ENCODE results near the gene CCDC146. TPM values are rescaled to one million over a fixed set of nuclear protein-coding genes. Genes with fewer than 3 reads are reported as not detected.
A peak's percentile ranks its signal among the peaks of the same experiment; 100 is the strongest.

CCDC146 gene
- total and polyA plus RNA-seq, 3 experiments from 2014 or later = 1.2 to 5.6 (median 1.5) TPM

GRCh38 chr7:77247206-77247850 lies 124.9 kb downstream of the CCDC146 start:
- Mint-ChIP-seq H3K27me3 (no peaks in the 10 kb centered on the region), H3K36me3 (peaks cover 0 to 5% (median 1%) of the 10 kb centered on the region in 3 donors), H3K4me1 (no peaks in the 10 kb centered on the region), H3K9me3 (no peaks in the 10 kb centered on the region), H3K4me3 (no peak overlapping the region), H3K27ac (no peak overlapping the region)
- no peaks in the 10 kb centered on the region for H3K9me3 ChIP-seq (ENCODE audit: low read length)
- H3K4me3 ChIP-seq (ENCODE audit: low read length) = no peak overlapping the region
- POLR2A ChIA-PET = interaction anchor here (0.6 kb wide), 1 partner anchor 239 kb away, joined by 4 read pairs; no protein-coding TSS in a partner anchor
- no peaks in the 10 kb centered on the region for H3K4me1 ChIP-seq (ENCODE audit: insufficient read depth, low read length)
- no peaks in the 10 kb centered on the region for H3K27me3 ChIP-seq (ENCODE audit: insufficient read depth, low read length, poor library complexity, severe bottlenecking)
- peaks cover 3% of the 10 kb centered on the region for H3K36me3 ChIP-seq (ENCODE audit: insufficient read depth, low read length)
- CTCF ChIA-PET = interaction anchor here (0.6 to 2.9 kb wide), 20 partner anchors 8 to 842 kb away, joined by 3 to 16 read pairs (median 5); partner anchors contain the start of genes CCDC146, FGL2 and GSAP
- DNase-seq = peak; percentile 69 to 90 (median 80)
- no peak overlapping the region for H3K27ac ChIP-seq (ENCODE audit: low read depth, low read length)

- DNase-seq = no peak
- Mint-ChIP-seq H3K27ac (no peak overlapping the region), H3K27me3 (no peaks in the 10 kb centered on the region), H3K4me1 (no peaks in the 10 kb centered on the region), H3K36me3 (peaks cover 0 to 5% (median 0%) of the 10 kb centered on the region in 3 donors), H3K9me3 (no peaks in the 10 kb centered on the region), H3K4me3 (no peak overlapping the region)
- no peak overlapping the region for H3K4me3 ChIP-seq (ENCODE audit: low read length)
- H3K4me1 ChIP-seq (ENCODE audit: insufficient read depth, low read length) = no peaks in the 10 kb centered on the region
- no peaks in the 10 kb centered on the region for H3K9me3 ChIP-seq (ENCODE audit: low read length)
- H3K27me3 ChIP-seq (ENCODE audit: insufficient read depth, low read length, poor library complexity, severe bottlenecking) = no peaks in the 10 kb centered on the region
- ChIA-PET CTCF (interaction anchor here (0.8 to 2.9 kb wide), 10 partner anchors 10 to 843 kb away, joined by 3 to 16 read pairs (median 8); partner anchors contain the start of genes CCDC146 and FGL2), POLR2A (no interaction called here)
- H3K36me3 ChIP-seq (ENCODE audit: insufficient read depth, low read length) = no peaks in the 10 kb centered on the region
- no peak overlapping the region for H3K27ac ChIP-seq (ENCODE audit: low read depth, low read length)
Observed at GRCh38 chr7:77248154-77248553, 125.7 kb downstream of the CCDC146 start.

GRCh38 chr7:77252506-77252905 lies 130.1 kb downstream of the CCDC146 start:
- H3K4me3 Mint-ChIP-seq = no peak overlapping the region
- peaks cover 0 to 3% (median 0%) of the 10 kb centered on the region in 3 donors for H3K36me3 Mint-ChIP-seq
- POLR2A ChIA-PET = no interaction called here
- DNase-seq = no peak
- H3K4me1 Mint-ChIP-seq = no peaks in the 10 kb centered on the region
- H3K27ac Mint-ChIP-seq = no peak overlapping the region
- no peaks in the 10 kb centered on the region for H3K27me3 Mint-ChIP-seq
- no peaks in the 10 kb centered on the region for H3K27me3 ChIP-seq (ENCODE audit: insufficient read depth, low read length, poor library complexity, severe bottlenecking)
- H3K9me3 Mint-ChIP-seq = no peaks in the 10 kb centered on the region
- CTCF ChIA-PET = no interaction called here
- no peaks in the 10 kb centered on the region for H3K9me3 ChIP-seq (ENCODE audit: low read length)
- H3K4me1 ChIP-seq (ENCODE audit: insufficient read depth, low read length) = no peaks in the 10 kb centered on the region
- no peak overlapping the region for H3K27ac ChIP-seq (ENCODE audit: low read depth, low read length)
- H3K36me3 ChIP-seq (ENCODE audit: insufficient read depth, low read length) = no peaks in the 10 kb centered on the region
- H3K4me3 ChIP-seq (ENCODE audit: low read length) = no peak overlapping the region

- Mint-ChIP-seq H3K27ac (no peak overlapping the region), H3K4me3 (no peak overlapping the region), H3K36me3 (peaks cover 0 to 3% (median 0%) of the 10 kb centered on the region in 3 donors), H3K27me3 (no peaks in the 10 kb centered on the region), H3K9me3 (no peaks in the 10 kb centered on the region), H3K4me1 (no peaks in the 10 kb centered on the region)
- H3K4me1 ChIP-seq (ENCODE audit: insufficient read depth, low read length) = no peaks in the 10 kb centered on the region
- no peak overlapping the region for H3K4me3 ChIP-seq (ENCODE audit: low read length)
- CTCF ChIA-PET = no interaction called here
- H3K9me3 ChIP-seq (ENCODE audit: low read length) = no peaks in the 10 kb centered on the region
- POLR2A ChIA-PET = interaction anchor here (0.6 kb wide), 1 partner anchor 14 kb away, joined by 6 read pairs; no protein-coding TSS in a partner anchor
- H3K36me3 ChIP-seq (ENCODE audit: insufficient read depth, low read length) = no peaks in the 10 kb centered on the region
- no peak for DNase-seq
- no peaks in the 10 kb centered on the region for H3K27me3 ChIP-seq (ENCODE audit: insufficient read depth, low read length, poor library complexity, severe bottlenecking)
- H3K27ac ChIP-seq (ENCODE audit: low read depth, low read length) = no peak overlapping the region
Observed at GRCh38 chr7:77253151-77253550, 130.7 kb downstream of the CCDC146 start.

GRCh38 chr7:77254429-77254828 lies 132.0 kb downstream of the CCDC146 start:
- H3K4me1 Mint-ChIP-seq = no peaks in the 10 kb centered on the region
- Histone ChIP-seq H3K4me1 (ENCODE audit: insufficient read depth, low read length) (no peaks in the 10 kb centered on the region), H3K27me3 (ENCODE audit: insufficient read depth, low read length, poor library complexity, severe bottlenecking) (no peaks in the 10 kb centered on the region), H3K27ac (ENCODE audit: low read depth, low read length) (no peak overlapping the region), H3K36me3 (ENCODE audit: insufficient read depth, low read length) (no peaks in the 10 kb centered on the region), H3K4me3 (ENCODE audit: low read length) (no peak overlapping the region), H3K9me3 (ENCODE audit: low read length) (no peaks in the 10 kb centered on the region)
- no peaks in the 10 kb centered on the region for H3K9me3 Mint-ChIP-seq
- no peaks in the 10 kb centered on the region for H3K27me3 Mint-ChIP-seq
- H3K36me3 Mint-ChIP-seq = peaks cover 0 to 3% (median 0%) of the 10 kb centered on the region in 3 donors
- no peak for DNase-seq
- ChIA-PET CTCF (no interaction called here), POLR2A (no interaction called here)
- H3K27ac Mint-ChIP-seq = peak overlapping the region in 1 of 8 donors; percentile 8
- no peak overlapping the region for H3K4me3 Mint-ChIP-seq

GRCh38 chr7:77254915-77255314 lies 132.5 kb downstream of the CCDC146 start:
- H3K4me3 ChIP-seq (ENCODE audit: low read length) = no peak overlapping the region
- no peaks in the 10 kb centered on the region for H3K27me3 ChIP-seq (ENCODE audit: insufficient read depth, low read length, poor library complexity, severe bottlenecking)
- no peak overlapping the region for H3K27ac ChIP-seq (ENCODE audit: low read depth, low read length)
- no peak overlapping the region for H3K27ac Mint-ChIP-seq
- H3K36me3 ChIP-seq (ENCODE audit: insufficient read depth, low read length) = no peaks in the 10 kb centered on the region
- H3K4me3 Mint-ChIP-seq = no peak overlapping the region
- H3K27me3 Mint-ChIP-seq = no peaks in the 10 kb centered on the region
- H3K9me3 ChIP-seq (ENCODE audit: low read length) = no peaks in the 10 kb centered on the region
- peaks cover 0 to 3% (median 0%) of the 10 kb centered on the region in 3 donors for H3K36me3 Mint-ChIP-seq
- DNase-seq = no peak
- ChIA-PET POLR2A (no interaction called here), CTCF (no interaction called here)
- no peaks in the 10 kb centered on the region for H3K4me1 Mint-ChIP-seq
- no peaks in the 10 kb centered on the region for H3K9me3 Mint-ChIP-seq
- H3K4me1 ChIP-seq (ENCODE audit: insufficient read depth, low read length) = no peaks in the 10 kb centered on the region

GRCh38 chr7:77258014-77258413 lies 135.6 kb downstream of the CCDC146 start:
- Mint-ChIP-seq H3K36me3 (peaks cover 0 to 3% (median 0%) of the 10 kb centered on the region in 3 donors), H3K27ac (no peak overlapping the region), H3K4me3 (no peak overlapping the region), H3K9me3 (no peaks in the 10 kb centered on the region), H3K4me1 (no peaks in the 10 kb centered on the region), H3K27me3 (no peaks in the 10 kb centered on the region)
- no peak overlapping the region for H3K27ac ChIP-seq (ENCODE audit: low read depth, low read length)
- no peaks in the 10 kb centered on the region for H3K27me3 ChIP-seq (ENCODE audit: insufficient read depth, low read length, poor library complexity, severe bottlenecking)
- POLR2A ChIA-PET = no interaction called here
- H3K36me3 ChIP-seq (ENCODE audit: insufficient read depth, low read length) = no peaks in the 10 kb centered on the region
- no peaks in the 10 kb centered on the region for H3K9me3 ChIP-seq (ENCODE audit: low read length)
- no peak for DNase-seq
- no peak overlapping the region for H3K4me3 ChIP-seq (ENCODE audit: low read length)
- no peaks in the 10 kb centered on the region for H3K4me1 ChIP-seq (ENCODE audit: insufficient read depth, low read length)
- CTCF ChIA-PET = interaction anchor here (2.2 kb wide), 1 partner anchor 10 kb away, joined by 9 read pairs; no protein-coding TSS in a partner anchor

GRCh38 chr7:77258593-77258992 lies 136.2 kb downstream of the CCDC146 start:
- ChIA-PET POLR2A (no interaction called here), CTCF (interaction anchor here (2.2 kb wide), 1 partner anchor 11 kb away, joined by 9 read pairs; no protein-coding TSS in a partner anchor)
- no peaks in the 10 kb centered on the region for H3K9me3 Mint-ChIP-seq
- Histone ChIP-seq H3K4me3 (ENCODE audit: low read length) (no peak overlapping the region), H3K36me3 (ENCODE audit: insufficient read depth, low read length) (no peaks in the 10 kb centered on the region), H3K27ac (ENCODE audit: low read depth, low read length) (no peak overlapping the region), H3K9me3 (ENCODE audit: low read length) (no peaks in the 10 kb centered on the region), H3K4me1 (ENCODE audit: insufficient read depth, low read length) (no peaks in the 10 kb centered on the region), H3K27me3 (ENCODE audit: insufficient read depth, low read length, poor library complexity, severe bottlenecking) (no peaks in the 10 kb centered on the region)
- no peak overlapping the region for H3K27ac Mint-ChIP-seq
- peaks cover 0 to 3% (median 0%) of the 10 kb centered on the region in 3 donors for H3K36me3 Mint-ChIP-seq
- H3K4me1 Mint-ChIP-seq = no peaks in the 10 kb centered on the region
- H3K27me3 Mint-ChIP-seq = no peaks in the 10 kb centered on the region
- H3K4me3 Mint-ChIP-seq = no peak overlapping the region
- DNase-seq = no peak

Data from CD8-positive, alpha-beta memory T cell (primary cell).